RWPE2 (cell line): ENCODE measurements around the gene RASD1.

Source experiments
- ATAC-seq: fragments of 200-7000 bp; cut with Tn5 transposase; 3 replicates; pipeline ENCODE4 v1.9.1; 2021; ENCODE audit warnings: low read depth
- DNase-seq: peaks from one replicate; pipeline ENCODE4 v3.0.0-alpha.2; 2020; ENCODE audit warnings: low spot score
- H3K27ac ChIP-seq: fragments of 450-650 bp; 2 replicates; pipeline ENCODE4 v1.5.1; 2017; ENCODE audit warnings: mild to moderate bottlenecking; ENCODE audit not compliant: poor library complexity, severe bottlenecking
- H3K27me3 ChIP-seq: fragments of 250-450 bp; sonication (Bioruptor Pico); 2 replicates; pipeline ENCODE4 v1.5.1; 2021; ENCODE audit warnings: mild to moderate bottlenecking, moderate library complexity; ENCODE audit not compliant: insufficient read depth, poor library complexity, severe bottlenecking
- H3K36me3 ChIP-seq: fragments of 250-450 bp; sonication (Bioruptor Pico); 2 replicates; pipeline ENCODE4 v1.5.1; 2020; ENCODE audit warnings: low read depth, mild to moderate bottlenecking, moderate library complexity
- H3K4me1 ChIP-seq: fragments of 250-450 bp; sonication (Bioruptor Pico); 2 replicates; pipeline ENCODE4 v1.5.1; 2021; ENCODE audit warnings: mild to moderate bottlenecking, moderate library complexity; ENCODE audit not compliant: insufficient read depth, poor library complexity, severe bottlenecking
- H3K4me3 ChIP-seq: fragments of 250-450 bp; sonication (Bioruptor Pico); 2 replicates; pipeline ENCODE4 v1.5.1; 2021; ENCODE audit warnings: mild to moderate bottlenecking, moderate library complexity; ENCODE audit not compliant: severe bottlenecking
- H3K9me3 ChIP-seq: fragments of 250-450 bp; sonication (Bioruptor Pico); 2 replicates; pipeline ENCODE4 v1.5.1; 2021; ENCODE audit warnings: mild to moderate bottlenecking, moderate library complexity; ENCODE audit not compliant: severe bottlenecking
- TF ChIP-seq, protein P1 (sequence below): fragments of 450-650 bp; IDR thresholded peaks from one replicate; pipeline ENCODE4 v1.5.1; 2017; ENCODE audit warnings: mild to moderate bottlenecking, moderate library complexity; ENCODE audit not compliant: poor library complexity, severe bottlenecking

Gene RASD1

DNA sequence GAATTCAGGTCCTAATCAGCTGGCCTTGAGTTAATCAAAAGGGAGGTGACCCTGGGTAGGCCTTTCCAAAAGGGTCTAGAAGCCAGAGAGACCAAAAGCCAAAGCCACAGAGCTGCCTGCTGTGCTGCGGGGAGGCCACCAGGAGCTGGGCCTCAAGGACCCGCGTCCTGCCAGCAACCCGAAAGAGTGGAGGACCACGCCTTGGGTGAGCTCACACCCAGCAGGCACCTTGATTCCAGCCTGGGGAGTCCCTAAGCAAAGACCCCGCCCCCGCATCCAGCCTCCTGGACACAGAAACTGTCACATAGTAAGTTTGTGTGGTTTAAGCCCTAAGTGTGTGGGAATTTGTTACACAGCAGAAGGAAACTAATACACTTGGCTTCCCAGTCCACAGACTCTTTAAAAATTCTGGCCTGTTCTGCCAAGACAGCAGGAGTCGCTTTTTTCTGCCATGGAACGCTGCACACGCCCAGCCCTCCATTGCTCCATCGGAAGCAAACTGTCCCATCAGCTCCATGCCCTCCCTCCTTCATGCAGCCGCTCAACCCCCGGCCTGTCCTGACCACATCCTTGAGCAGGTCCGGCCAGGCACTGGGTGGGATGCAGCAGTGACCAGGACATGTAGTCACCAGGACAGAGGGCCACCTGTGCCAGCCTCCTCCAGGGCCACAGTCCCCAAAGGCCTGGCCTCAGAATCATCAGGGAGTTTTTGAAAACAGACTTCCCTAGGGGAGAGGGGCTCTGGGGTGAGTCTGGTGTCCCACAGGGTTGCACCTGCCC is 20.9 kb upstream of the RASD1 start:
- DNase-seq (no peak), ATAC-seq (no peak)
- no peaks in the 10 kb centered on the region for H3K36me3 ChIP-seq
- H3K4me1 ChIP-seq, result peaks cover 1% of the 10 kb centered on the region
- TF ChIP-seq, protein P1, sequence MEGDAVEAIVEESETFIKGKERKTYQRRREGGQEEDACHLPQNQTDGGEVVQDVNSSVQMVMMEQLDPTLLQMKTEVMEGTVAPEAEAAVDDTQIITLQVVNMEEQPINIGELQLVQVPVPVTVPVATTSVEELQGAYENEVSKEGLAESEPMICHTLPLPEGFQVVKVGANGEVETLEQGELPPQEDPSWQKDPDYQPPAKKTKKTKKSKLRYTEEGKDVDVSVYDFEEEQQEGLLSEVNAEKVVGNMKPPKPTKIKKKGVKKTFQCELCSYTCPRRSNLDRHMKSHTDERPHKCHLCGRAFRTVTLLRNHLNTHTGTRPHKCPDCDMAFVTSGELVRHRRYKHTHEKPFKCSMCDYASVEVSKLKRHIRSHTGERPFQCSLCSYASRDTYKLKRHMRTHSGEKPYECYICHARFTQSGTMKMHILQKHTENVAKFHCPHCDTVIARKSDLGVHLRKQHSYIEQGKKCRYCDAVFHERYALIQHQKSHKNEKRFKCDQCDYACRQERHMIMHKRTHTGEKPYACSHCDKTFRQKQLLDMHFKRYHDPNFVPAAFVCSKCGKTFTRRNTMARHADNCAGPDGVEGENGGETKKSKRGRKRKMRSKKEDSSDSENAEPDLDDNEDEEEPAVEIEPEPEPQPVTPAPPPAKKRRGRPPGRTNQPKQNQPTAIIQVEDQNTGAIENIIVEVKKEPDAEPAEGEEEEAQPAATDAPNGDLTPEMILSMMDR, result no peak
- no peak overlapping the region for H3K4me3 ChIP-seq
- H3K27ac ChIP-seq, result no peak overlapping the region
- no peaks in the 10 kb centered on the region for H3K9me3 ChIP-seq
- no peaks in the 10 kb centered on the region for H3K27me3 ChIP-seq

DNA sequence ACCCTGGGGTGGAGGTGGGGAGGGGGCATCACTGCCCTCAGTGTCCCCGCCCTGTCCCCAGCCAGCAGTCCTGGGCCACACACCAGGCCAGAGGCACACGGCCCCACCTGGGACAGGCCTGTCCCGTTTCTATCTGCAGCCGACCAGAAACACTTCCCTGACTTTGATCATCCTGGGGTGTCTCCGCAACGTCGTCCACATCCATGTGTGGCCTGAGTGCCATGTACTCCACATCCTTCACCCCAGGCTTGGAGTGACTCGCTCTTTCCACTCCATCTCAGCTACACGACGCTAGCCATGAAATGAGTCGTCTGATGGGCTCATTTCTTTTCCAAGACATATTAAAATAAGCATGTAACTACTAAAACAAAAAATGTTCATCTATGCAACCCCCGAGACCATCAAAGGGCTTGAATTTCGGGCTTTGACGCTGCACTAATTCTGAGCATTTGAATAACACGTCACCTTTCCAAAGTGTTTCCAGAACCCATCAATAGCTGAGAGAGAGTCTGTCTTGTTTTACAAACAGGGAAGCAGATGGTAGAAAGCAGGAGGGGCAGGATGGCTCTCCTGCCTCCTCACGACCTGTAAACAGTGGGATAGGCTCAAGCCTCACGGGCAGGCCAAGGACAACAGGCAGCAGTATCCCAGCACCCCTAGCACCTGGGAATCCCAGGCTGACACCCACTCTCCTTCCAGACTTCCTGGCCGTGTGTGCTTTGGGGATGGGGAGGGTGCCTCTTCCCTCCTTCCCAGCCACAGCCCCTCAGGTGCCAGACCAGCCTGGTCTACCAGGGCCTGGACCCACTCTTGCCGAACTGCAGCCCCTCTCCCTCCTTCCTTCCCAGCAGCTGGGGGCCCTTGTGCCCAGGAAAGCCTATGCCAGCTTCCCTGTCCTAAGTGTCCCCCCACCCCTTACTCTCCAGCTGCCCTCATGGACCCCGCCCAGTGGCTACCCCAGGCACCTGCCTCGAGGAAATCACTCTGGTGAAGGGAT is 20.0 kb upstream of the RASD1 start:
- TF ChIP-seq, protein P1, result no peak
- DNase-seq, result no peak
- Histone ChIP-seq H3K4me1 (peaks cover 6% of the 10 kb centered on the region), H3K4me3 (no peak overlapping the region), H3K27ac (no peak overlapping the region), H3K36me3 (no peaks in the 10 kb centered on the region), H3K27me3 (no peaks in the 10 kb centered on the region), H3K9me3 (no peaks in the 10 kb centered on the region)
- ATAC-seq, result no peak

DNA sequence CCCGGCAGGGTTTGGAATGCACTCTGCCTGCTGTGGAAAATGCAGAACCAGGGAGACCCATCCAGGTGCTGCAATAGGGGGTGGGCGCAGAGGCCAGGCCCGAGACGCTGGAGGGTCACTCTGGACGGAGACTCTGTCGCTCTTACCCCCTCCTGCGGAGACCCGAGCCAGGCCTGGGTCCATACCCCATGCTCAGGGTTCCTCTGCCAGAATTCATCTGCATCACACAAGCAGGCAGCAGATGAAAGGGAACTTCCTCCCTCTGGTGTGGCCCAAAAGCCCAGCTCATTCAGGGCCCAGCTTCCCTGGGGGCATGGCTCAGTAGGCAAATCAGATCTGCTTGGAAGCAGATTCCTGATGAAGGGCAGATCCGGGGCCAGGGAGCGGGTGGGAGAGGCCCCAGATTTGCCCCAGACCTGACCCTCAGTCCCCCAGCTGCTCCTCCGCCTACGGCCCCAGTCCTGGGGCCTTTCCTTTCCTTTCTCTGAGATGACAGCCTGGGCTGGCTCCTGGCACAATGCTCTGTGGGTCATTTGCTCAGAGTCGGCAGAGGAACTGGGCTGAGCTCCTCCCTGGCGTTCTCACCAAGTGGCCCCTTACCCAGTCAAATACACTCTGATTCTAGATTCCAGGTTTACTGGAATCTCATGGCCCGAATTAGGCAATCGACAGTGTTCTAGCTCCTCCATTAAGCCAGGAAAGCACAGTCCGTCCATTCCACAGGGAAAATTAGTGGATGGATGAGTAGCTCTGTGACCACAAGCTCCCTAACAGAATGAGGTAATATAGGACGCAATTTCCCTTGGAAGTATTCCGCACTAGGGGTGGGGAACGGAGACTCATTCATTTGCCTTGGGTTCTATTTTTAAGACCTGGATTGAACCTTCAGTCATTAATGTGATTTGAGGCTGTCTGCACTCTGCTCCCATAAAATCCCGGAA is 19.1 kb upstream of the RASD1 start:
- TF ChIP-seq, protein P1, result no peak
- no peaks in the 10 kb centered on the region for H3K36me3 ChIP-seq
- peaks cover 6% of the 10 kb centered on the region for H3K4me1 ChIP-seq
- H3K4me3 ChIP-seq, result no peak overlapping the region
- no peak for ATAC-seq
- H3K27ac ChIP-seq, result no peak overlapping the region
- no peak for DNase-seq
- H3K27me3 ChIP-seq, result no peaks in the 10 kb centered on the region
- no peaks in the 10 kb centered on the region for H3K9me3 ChIP-seq

DNA sequence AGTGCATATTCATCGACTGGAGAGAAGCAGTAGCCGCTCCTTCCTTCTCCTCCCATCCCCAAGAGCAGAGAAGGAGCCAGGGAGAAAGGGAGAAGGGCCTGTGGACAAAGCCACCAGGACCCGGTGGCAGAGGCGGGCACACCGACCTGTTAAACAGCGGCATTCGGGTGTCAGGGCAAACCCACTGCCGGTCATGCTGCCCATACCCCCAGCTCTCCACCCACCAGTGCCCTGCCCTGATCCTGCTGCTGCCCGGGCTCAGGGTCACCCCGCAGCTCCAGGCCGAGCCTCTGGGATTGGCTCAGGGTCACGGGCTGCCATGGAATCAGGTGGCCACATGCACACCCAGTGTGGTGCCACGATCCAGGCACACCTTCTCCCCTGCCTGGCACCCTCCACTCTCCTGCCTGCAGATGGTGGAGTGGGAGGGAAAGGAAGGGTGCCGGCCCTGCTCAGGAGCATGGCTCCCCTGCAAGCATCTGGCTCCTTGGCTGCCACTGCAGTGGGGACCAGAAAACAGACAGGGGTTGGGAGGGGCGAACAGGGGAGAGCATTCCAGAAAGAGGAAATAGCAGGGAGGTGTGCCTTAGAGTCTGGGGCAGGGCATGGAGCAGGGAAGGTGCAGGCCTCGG is 18.3 kb upstream of the RASD1 start:
- DNase-seq, result no peak
- H3K36me3 ChIP-seq, result no peaks in the 10 kb centered on the region
- H3K4me1 ChIP-seq, result peaks cover 6% of the 10 kb centered on the region

More for the DNA sequence above, 18.3 kb upstream of the RASD1 start:
- H3K9me3 ChIP-seq, result no peaks in the 10 kb centered on the region
- TF ChIP-seq, protein P1, result no peak
- ATAC-seq, result no peak
- H3K4me3 ChIP-seq, result no peak overlapping the region
- no peak overlapping the region for H3K27ac ChIP-seq
- H3K27me3 ChIP-seq, result no peaks in the 10 kb centered on the region
